NCI-H2107 treated with DMSO at 0.1 percent for 48 hours (cell line): Measurements from ENCODE around the gene RALGAPA2.
"Not testable (repeated sequence)": the region's sequence is repeated elsewhere in the genome, so short reads cannot be mapped to it uniquely, and the experiment has no call there.

ENCODE experiments used
- DNase-seq: peaks from one replicate; lab custom pipeline; 2025; ENCODE audit not compliant: unreplicated experiment; lab: John Stamatoyannopoulos, UW

RALGAPA2 gene

GRCh38 chr20:20371083-20371482, 341.4 kb downstream of the RALGAPA2 start:
- DNase-seq = no peak

DNA sequence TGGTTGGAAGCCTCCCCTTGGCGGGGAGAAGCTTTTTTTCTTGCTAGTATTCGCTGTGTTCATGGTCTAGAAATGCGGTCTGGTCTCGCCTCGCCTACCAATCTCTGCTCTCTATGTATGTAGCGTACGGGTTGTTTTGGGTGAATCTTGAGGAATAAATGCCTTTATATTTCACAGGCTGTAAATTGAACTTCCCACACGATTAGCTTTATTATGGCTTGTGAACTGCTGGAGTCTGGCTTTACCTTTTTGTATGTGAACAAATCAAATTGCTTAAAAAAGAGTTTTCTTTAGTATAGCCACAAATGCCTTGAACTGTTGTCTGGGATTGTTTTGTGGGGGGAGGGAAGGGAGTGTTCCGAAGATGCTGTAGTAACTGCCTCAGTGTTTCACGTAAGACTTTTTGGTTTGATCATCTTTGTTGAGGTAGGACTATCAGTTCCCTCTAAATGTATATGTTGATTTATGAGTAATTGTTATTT, 342.3 kb downstream of the RALGAPA2 start:
- DNase-seq = peak; percentile 27

- no peak for DNase-seq
These were observed 343.0 kb downstream of the RALGAPA2 start for GRCh38 chr20:20369250-20370093.

DNA sequence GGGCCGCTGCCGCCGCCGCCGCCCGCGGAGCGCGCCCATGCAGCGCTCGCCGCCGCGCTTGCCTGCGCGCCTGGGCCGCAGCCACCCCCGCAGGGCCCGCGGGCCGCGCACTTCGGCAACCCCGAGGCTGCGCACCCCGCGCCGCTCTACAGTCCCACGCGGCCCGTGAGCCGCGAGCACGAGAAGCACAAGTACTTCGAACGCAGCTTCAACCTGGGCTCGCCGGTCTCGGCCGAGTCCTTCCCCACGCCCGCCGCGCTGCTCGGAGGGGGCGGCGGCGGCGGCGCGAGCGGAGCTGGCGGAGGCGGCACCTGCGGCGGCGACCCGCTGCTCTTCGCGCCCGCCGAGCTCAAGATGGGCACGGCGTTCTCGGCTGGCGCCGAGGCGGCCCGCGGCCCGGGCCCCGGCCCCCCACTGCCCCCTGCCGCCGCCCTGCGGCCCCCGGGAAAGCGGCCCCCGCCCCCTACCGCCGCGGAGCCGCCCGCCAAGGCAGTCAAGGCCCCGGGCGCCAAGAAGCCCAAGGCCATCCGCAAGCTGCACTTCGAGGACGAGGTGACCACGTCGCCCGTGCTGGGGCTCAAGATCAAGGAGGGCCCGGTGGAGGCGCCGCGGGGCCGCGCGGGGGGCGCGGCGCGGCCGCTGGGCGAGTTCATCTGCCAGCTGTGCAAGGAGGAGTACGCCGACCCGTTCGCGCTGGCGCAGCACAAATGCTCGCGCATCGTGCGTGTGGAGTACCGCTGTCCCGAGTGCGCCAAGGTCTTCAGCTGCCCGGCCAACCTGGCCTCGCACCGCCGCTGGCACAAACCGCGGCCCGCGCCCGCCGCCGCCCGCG, 343.8 kb downstream of the RALGAPA2 start:
- no peak for DNase-seq

- peak; percentile 73 for DNase-seq
These were observed 344.6 kb downstream of the RALGAPA2 start, which contains the start of gene INSM1 for GRCh38 chr20:20367575-20368417. INSM1 (plus strand) TSS chr20:20368104; CDS start chr20:20368268, 164 bp downstream.

DNA sequence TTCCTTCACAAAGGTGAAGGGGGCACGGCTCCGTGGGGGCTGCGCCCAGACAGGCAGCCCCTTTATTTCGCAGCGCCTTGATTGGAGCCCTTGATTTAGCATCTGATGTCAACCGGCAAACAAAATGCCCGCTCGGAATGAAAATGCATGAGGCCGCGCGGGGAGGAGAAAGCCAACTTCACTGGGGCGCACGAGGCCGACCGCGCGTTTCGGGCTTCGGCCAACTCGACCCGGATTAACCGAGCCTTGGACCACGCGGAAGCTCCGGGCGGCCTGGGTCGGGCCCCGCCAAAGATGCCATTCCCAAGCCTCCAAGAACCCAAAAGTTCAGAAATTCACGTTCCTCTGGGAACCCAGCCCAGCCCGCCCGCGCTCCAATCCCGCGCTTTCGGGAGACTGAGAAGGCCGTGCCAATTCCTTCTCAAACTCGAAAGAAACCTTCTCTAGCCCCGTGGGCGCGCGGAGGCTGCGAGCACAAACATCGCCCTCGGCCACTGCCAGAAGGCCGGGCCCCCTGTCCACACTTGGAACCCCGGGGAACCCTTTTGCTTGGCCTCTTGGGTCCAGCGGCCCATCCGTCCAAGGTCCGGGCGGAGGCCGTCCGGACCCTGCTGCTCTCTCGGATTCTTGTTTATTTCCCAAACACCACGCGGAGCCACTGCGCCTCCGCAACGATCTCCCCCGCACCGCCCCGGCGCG, 345.4 kb downstream of the RALGAPA2 start:
- peak; percentile 44 for DNase-seq

DNA sequence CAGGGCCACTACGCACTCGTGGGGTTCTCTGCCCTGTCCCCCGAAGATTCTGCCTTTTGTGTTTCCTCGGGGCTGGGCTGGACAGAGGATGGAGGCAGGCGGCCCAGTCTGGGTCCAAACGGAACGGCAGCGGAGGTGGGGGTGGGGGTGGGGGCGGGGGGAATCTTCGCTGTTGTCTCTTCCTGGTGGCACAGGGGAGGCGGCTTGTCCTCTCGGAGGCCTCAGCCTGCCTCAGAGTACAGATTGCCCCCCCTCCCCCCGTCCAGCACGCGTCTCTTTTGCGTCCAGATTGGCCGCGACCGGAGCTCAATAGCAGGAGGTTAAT, 345.9 kb downstream of the RALGAPA2 start:
- DNase-seq = no peak

GRCh38 chr20:20365480-20366161, 346.8 kb downstream of the RALGAPA2 start:
- DNase-seq = peak; percentile 28

DNA sequence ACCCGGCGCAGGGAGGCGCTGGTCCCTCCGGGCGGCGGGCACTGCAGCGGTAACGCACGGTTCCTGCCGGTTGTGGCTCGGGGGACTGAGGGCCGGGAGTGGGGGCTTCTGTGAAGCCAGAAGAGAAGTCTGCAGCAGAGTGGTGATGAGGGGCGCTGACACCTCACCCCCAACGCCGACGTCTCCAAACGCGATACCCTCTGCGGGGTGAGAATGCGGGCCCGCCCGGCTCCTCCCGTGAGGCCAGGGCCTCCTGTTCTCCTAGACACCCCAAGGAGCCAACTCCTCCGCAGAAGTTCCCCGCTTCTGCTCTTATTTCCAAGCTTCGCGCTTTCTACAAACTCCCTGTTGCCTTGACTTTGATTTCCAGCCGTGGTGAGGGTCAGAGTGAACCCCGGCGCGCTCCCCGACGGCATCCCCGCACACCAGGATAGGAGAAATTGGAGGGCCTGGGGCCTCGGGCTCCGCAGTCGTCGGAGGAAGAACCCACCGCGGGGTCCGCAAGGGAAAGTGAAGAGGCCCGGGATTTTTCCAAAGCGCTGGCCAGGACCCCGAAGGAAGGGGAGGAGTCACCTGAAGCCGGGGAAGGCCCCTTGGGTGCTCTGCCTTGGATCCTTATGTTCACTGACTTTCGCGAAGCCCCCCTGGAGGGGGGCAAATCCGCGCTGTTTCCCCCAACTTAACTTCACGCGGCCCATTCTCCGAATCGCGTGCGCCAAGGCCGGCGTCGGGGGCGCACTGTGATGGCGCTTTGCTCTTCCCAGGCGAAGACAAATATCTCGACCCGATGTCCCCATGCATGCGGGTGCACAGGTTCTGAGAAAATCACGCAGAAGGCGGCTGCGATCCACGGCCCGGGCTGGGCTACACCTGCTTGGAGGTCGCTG, 347.6 kb downstream of the RALGAPA2 start:
- no peak for DNase-seq

GRCh38 chr20:20363799-20364592, 348.4 kb downstream of the RALGAPA2 start:
- peak; percentile 83 for DNase-seq

GRCh38 chr20:20363434-20363798, 349.0 kb downstream of the RALGAPA2 start:
- DNase-seq = peak; percentile 45

DNA sequence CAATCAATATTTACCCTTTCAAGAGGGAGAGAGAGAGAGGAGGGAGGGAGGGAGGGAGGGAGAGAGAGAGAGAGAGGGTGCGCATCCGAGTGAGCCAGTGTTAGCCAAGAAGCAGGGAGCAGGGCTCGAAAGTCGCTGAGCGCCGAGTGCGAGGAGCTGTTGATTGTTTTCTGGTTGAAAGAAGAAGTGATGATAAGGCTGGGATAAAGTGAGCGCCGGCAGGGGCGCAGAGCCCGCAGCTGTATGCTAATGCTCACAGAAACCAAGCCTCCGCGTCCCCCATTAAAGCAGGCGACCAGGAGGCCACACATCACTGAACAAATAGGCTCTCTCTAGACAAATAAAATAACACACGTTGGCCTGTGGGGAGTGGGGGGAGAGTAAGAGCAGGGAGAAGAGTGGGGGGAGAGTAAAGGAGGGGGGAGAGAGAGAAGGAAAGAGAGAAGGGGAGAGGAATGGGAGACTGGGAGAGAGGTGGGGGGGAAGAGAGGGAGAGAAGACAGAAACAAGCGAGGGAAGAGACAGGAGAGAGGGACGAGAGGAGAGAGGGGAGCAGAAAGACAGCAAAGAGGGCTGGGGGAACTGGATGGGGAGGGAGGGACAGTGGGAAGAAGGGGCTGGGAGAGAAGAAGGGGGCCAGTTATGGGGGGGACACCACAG, 349.5 kb downstream of the RALGAPA2 start:
- DNase-seq = peak; percentile 91

DNA sequence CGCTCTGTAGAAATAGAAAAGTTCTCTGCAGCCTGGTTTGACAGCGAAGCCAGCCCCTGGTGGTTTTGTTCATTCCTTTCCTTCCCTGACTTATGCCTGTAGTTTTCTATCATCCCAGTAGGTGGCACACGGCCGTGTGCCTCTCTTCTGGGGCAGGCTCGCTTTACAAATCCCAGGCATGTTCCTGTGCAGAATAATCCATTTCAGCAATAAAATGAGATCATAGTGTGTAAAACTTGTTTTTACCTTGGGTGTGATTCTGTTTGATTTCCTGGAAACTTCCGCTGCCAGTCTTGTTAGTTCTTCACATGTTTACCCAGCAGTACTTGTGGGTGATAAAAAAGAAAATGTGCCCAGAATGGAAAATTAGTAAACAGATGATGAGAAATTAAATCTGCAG, 352.0 kb downstream of the RALGAPA2 start:
- peak; percentile 62 for DNase-seq

DNA sequence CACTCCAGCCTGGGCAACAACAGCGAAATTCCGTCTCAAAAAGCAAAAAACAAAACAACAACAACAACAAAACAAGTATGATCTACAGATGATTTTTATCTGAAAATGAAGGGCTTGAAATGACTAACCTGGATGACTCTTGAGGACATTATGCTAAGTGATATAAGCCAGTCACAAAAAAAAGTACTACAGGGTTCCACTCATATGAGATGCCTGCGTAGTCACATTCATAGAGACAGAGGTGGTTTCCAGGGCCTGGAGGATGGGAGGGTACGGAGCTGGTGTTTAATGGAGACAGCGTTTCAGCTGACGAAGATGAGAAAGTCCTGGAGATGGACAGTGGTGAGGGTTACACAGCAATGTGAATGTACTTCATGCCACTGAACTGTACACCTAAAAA, 352.8 kb downstream of the RALGAPA2 start:
- DNase-seq = no peak

DNA sequence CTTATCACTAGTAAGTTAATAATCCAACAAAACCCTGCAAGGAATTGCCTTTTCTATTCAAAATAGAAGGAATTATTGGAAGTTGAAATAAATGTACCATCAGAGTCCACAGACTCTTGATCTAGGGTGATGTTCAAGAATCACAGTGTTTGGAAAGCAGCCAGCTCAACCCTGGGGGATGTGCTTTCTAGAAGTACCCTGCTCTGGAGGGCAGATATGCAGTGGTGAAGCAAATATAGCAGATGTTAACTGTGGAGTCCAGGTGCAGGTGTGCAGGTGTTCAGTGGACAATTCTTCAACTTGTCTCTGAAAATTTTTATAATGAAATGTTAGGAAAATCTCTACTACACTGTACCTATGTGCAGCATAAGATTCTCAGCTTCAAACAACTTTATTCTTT, 353.6 kb downstream of the RALGAPA2 start:
- DNase-seq = no peak

- not testable (repeated sequence) for DNase-seq
These were observed 356.9 kb downstream of the RALGAPA2 start for GRCh38 chr20:20355503-20355902.

DNA sequence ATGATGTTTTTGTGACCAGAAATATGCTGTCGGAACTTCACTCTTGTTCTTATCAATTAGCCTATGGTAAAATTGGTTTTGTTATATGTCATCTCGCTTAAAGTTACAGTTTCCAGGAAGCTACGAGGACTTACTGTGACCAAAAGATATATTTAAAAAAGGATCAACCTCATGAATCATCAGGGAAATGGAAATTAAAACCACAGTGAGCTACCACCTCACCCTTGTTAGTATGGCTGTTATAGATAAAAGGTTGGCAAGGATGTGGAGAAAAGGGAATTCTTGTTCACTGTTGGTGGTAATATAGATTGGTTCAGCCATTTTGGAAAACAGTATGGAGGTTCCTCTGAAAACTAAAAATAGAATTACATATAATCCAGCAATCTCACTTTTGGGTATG, 358.9 kb downstream of the RALGAPA2 start:
- DNase-seq = no peak

DNA sequence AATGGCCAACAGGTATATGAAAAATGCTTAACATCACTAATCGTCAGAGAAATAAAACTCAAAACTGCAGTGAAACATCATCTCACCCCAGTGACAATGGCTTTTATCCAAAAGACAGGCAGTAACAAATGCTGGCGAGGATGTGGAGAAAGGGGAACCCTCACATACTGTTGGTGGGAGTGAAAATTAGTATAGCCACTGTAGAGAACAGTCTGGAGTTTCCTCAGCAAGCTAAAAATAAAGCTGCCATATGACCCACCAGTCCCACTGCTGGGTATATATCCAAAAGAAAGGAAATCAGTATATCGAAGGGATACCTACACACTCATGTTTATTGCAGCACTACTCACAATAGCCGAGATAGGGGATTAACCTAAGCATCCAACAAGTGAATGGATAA, 368.0 kb downstream of the RALGAPA2 start:
- DNase-seq = no peak
